Fibroblast of pulmonary artery (primary cell): ENCODE data around the gene DAPK3.
A peak's percentile ranks its signal among the peaks of the same experiment; 100 is the strongest.

Source experiments
- DNase-seq: peaks from one replicate; pipeline ENCODE4 v3.0.0-alpha.2; 2010; ENCODE audit warnings: low read depth
- H3K4me3 ChIP-seq: replicated peaks from 2 replicates; pipeline ENCODE4 v1.5.1; 2011; ENCODE audit warnings: low read depth, mild to moderate bottlenecking, control low read depth, low read length, moderate library complexity
- TF ChIP-seq, protein P1 (sequence below): IDR thresholded peaks from 2 replicates; pipeline ENCODE4 v1.5.1; 2011; ENCODE audit warnings: mild to moderate bottlenecking, control low read depth, low read length, inconsistent platforms; ENCODE audit errors: missing control alignments

Gene DAPK3

DNA sequence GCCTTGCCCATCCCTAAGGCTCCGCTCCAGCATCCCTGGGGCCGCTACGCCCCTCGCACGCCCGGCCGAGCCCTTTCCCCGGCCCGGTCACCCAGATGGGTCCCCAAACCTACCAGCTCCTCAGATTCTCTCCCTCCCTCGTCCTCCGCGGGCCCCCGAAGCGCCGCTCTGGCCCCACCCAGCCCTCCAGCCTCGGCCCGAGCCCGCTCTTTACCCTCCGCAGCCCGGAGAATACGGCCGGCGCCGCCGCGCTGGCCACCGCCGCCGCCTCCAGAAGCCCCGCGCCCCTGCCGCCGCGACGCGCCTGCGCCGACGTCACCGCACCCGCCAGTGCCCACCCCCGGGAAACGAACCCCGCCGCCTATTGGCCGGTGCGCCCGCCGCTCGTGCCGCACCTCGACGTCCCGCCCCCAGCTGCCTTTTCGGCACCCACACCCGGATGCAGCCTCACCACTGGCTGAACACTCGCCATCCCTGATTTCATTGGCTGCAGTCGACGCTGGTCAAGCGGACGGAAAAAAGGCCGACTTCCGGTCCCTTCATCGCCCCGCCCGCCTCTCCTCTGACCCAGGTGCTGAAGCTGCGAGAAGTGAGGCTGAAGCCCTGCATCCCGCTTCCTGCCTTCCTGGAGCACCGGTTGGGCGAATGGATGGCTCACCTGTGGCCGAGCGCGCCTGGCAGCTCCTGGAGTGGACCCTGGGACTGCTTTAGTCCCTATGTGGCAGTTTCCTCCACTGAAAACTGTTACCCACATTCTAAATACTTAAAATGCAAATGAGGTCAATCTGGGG, at the start of gene DAPK3:
Gene DAPK3 (minus strand): TSS at position 292 of the 791 bp plus-strand sequence. CDS start 1,364 bp downstream, outside the sequence.
- peak; percentile 98 for DNase-seq
- H3K4me3 ChIP-seq, result peak within 1 kb of the TSS; percentile 96
- TF ChIP-seq, protein P1, sequence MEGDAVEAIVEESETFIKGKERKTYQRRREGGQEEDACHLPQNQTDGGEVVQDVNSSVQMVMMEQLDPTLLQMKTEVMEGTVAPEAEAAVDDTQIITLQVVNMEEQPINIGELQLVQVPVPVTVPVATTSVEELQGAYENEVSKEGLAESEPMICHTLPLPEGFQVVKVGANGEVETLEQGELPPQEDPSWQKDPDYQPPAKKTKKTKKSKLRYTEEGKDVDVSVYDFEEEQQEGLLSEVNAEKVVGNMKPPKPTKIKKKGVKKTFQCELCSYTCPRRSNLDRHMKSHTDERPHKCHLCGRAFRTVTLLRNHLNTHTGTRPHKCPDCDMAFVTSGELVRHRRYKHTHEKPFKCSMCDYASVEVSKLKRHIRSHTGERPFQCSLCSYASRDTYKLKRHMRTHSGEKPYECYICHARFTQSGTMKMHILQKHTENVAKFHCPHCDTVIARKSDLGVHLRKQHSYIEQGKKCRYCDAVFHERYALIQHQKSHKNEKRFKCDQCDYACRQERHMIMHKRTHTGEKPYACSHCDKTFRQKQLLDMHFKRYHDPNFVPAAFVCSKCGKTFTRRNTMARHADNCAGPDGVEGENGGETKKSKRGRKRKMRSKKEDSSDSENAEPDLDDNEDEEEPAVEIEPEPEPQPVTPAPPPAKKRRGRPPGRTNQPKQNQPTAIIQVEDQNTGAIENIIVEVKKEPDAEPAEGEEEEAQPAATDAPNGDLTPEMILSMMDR, result no peak

DNA sequence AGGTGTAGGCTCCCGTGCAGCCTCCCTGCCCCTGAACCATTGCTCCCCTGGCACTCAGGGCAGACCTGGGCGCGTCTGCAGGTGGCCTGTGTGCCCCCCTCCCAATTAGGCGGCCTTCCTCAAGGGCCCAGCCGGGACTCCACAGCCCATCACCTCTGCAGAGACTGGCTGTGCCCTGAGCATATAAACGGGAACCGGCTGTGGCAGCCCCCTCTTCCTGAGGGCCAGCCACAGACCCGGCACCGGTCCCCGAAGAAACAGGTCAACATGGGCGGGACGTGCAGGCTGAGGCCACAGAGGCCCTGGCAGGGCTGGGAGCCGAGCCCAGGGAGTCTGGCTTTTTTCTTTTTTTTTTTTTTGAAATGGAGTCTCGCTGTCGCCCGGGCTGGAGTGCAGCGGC, 48.7 kb upstream of the DAPK3 start:
- no peak for DNase-seq
- TF ChIP-seq, protein P1, result no peak
- H3K4me3 ChIP-seq, result no peak overlapping the region

DNA sequence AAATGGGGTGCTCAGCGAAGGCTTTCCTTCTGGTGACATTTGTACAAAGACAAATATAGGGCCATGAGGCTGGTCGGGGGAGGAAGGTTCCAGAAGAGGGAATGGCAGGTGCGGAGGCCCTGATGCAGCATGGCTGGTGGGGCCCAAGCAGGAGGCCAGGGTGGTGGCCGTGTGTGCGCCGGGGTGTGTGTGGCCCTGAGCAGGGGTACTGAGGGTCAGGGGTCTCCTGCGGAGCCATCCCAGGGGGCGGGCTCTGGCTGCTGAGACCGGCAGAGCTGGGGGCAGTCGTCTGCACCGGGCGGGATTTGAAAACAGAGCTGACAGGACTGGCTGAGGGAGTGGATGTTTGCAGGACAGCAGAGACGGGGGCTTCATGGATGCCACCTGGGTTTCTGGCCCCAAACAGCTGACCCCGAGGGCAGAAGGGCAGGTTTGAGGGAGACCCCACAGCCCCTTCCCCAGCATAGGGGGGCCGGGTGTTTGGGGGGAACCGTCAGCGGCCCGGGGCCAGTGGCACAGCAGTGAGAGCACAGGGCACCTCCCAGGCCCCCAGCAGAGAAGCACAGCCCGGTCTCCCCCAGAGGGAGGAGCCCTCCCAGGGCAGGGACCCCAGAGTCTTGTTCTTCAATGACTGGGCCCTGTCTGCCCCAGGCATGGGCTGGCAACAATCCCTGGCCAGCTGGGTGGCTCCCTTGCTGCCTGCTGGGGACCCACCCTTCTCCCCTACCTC, 48.0 kb upstream of the DAPK3 start:
- TF ChIP-seq, protein P1, result no peak
- no peak for DNase-seq
- H3K4me3 ChIP-seq, result no peak overlapping the region

DNA sequence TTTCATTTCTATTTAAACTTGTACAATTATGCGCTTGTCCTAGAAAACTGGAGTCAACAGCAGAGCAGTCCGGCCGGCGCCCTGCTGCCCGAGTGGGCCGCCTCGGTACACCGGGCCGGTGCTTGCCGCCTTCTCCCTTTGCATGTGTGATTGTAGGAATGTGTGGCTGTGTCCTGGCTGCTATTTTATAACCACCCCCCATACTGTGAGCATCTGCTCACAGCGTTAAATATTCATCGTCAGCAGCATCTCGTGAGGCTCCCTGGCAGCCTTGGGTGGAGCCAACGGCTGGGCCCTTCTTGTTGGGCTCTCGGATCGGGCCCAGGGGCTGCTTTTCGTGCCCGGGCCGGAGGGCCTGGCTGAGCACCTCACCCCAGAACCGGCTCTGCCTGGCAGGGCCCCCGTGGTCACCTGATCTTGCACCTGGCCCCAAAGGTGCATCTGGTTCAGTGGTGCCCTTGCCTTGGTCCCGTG, 47.3 kb upstream of the DAPK3 start:
- no peak for DNase-seq
- H3K4me3 ChIP-seq, result no peak overlapping the region
- TF ChIP-seq, protein P1, result no peak

DNA sequence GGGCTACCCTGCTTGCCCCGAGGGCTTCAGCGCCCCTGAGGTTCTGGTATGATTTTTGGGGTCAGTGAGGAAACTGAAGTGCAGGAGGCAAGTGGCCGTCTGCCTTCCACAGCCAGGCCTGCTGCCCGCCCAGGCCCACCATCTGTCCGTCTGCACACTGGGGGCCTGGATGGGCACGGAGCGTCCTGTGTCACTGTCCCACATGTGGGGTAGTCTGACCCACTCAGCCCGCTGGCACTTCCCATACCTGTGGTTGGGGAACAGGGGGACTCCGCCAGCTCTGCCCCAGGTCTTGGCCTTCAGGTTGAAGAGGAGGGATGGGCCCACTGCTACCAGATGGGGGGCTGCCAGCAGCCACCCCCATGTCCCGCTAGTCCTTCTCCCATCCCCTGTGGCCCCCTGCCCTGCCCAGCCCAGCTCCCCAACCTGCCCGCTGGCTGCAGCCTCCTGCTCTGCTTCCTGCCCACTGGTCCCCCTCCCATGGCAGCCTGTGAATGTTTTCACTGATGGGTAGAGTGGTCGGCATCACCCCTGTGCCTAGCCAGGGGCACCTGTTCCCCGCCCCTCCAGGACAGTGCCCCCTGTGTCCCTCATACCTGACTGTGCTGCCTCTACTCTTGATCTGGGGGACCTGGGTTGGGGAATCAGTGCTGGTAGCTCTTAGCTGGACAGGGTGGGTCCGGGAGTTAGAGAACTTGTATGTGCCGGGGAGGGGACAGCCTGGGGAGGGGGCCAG, 46.2 kb upstream of the DAPK3 start:
- no peak overlapping the region for H3K4me3 ChIP-seq
- TF ChIP-seq, protein P1, result no peak
- DNase-seq, result no peak

DNA sequence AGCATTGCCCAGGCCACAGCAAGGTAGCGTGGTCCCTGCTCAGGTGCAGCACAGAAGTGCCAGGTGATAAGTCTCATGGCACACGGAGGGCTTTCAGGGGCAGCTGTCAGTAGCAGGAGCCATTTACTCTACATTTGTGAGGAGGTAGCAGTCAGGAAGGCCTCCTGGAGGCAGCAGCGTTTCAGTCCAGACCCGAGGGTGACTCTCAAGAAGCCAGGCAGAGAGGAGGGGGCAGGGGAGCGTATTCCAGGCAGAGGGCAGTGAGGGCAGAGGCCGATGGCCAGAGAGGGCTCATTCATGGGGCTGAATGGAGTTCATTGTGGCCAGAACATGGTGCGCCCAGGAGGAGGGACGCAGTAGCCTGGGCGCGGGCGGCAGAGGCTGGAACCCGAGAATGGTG, 45.6 kb upstream of the DAPK3 start:
- no peak for DNase-seq

More for the DNA sequence above, 45.6 kb upstream of the DAPK3 start:
- TF ChIP-seq, protein P1, result no peak
- no peak overlapping the region for H3K4me3 ChIP-seq
